CD8-positive, alpha-beta memory T cell (primary cell): ENCODE results near the gene HHIPL1. TPM values are rescaled to one million over a fixed set of nuclear protein-coding genes. Genes with fewer than 3 reads are reported as not detected.

Experiments used
- CTCF ChIA-PET: fragments of 350-600 bp; sonication (Branson Sonifier 250); formaldehyde crosslinking; loops from one replicate; lab custom pipeline; 2021; ENCODE audit warnings: antibody characterized with exemption; lab: Charles Lee
- POLR2A ChIA-PET: fragments of 350-600 bp; sonication (Branson Sonifier 250); formaldehyde crosslinking; loops from one replicate; lab custom pipeline; 2021; ENCODE audit warnings: antibody characterized with exemption; lab: Charles Lee
- DNase-seq, 5 donors: peaks; one replicate each; pipeline versions ENCODE4 v3.0.0 to v3.0.0-alpha.2; 2020 to 2022; ENCODE audit warnings: mixed read lengths in 1 of 5
- H3K27ac ChIP-seq: one replicate; pipeline ENCODE4 v1.7.0; 2013; ENCODE audit warnings: low read depth, mild to moderate bottlenecking, low read length, moderate library complexity
- H3K27me3 ChIP-seq: 2 replicates; pipeline ENCODE4 v1.7.0; 2013; ENCODE audit warnings: low read length, mild to moderate bottlenecking; ENCODE audit not compliant: insufficient read depth, poor library complexity, severe bottlenecking
- H3K36me3 ChIP-seq: 2 replicates; pipeline ENCODE4 v1.7.0; 2013; ENCODE audit warnings: mild to moderate bottlenecking, low read length, moderate library complexity; ENCODE audit not compliant: insufficient read depth
- H3K4me1 ChIP-seq: 2 replicates; pipeline ENCODE4 v1.7.0; 2013; ENCODE audit warnings: mild to moderate bottlenecking, low read length, moderate library complexity; ENCODE audit not compliant: insufficient read depth
- H3K4me3 ChIP-seq: 2 replicates; pipeline ENCODE4 v1.7.0; 2013; ENCODE audit warnings: mild to moderate bottlenecking, low read length
- H3K9me3 ChIP-seq: 2 replicates; pipeline ENCODE4 v1.7.0; 2013; ENCODE audit warnings: mild to moderate bottlenecking, low read length
- H3K27ac Mint-ChIP-seq, 8 donors: one replicate each; pipeline ENCODE4 v1.8.0; 2020 to 2021; ENCODE audit warnings: mixed read lengths in 8 of 8, mild to moderate bottlenecking in 6 of 8, inconsistent platforms in 3 of 8, moderate library complexity in 3 of 8
- H3K27me3 Mint-ChIP-seq, 2 donors: one replicate each; pipeline ENCODE4 v1.8.0; 2020 to 2021; ENCODE audit warnings: mixed read lengths in 2 of 2, mild to moderate bottlenecking in 1 of 2, moderate library complexity in 1 of 2
- H3K36me3 Mint-ChIP-seq, 3 donors: one replicate each; pipeline ENCODE4 v1.8.0; 2020 to 2021; ENCODE audit warnings: mixed read lengths in 3 of 3, inconsistent platforms in 1 of 3, mild to moderate bottlenecking in 1 of 3
- H3K4me1 Mint-ChIP-seq, 3 donors: one replicate each; pipeline ENCODE4 v1.8.0; 2020 to 2021; ENCODE audit warnings: mixed read lengths in 3 of 3, inconsistent platforms in 1 of 3, mild to moderate bottlenecking in 1 of 3
- H3K4me3 Mint-ChIP-seq, 7 donors: one replicate each; pipeline ENCODE4 v1.8.0; 2020 to 2021; ENCODE audit warnings: mixed read lengths in 7 of 7, mild to moderate bottlenecking in 6 of 7, moderate library complexity in 4 of 7, inconsistent platforms in 2 of 7
- H3K9me3 Mint-ChIP-seq, 5 donors: one replicate each; pipeline ENCODE4 v1.8.0; 2020 to 2022; ENCODE audit warnings: mixed read lengths in 5 of 5, mild to moderate bottlenecking in 3 of 5, moderate library complexity in 2 of 5, inconsistent platforms in 1 of 5
- polyA plus RNA-seq: library from polyadenylated mRNA; unstranded; fragments of 300-500 nt; fragmentation: Illumina TruSeq; gene quantifications from one replicate; pipeline ENCODE4 v1.2.3, GENCODE V29; 2021
- total RNA-seq, 2 experiments: library from RNA; stranded (reverse); gene quantifications; one replicate each; pipeline ENCODE4 v1.2.3, GENCODE V29; 2021

HHIPL1 gene
- total and polyA plus RNA-seq, 3 experiments from 2014 or later, result 0.04 TPM; not detected in 2

DNA sequence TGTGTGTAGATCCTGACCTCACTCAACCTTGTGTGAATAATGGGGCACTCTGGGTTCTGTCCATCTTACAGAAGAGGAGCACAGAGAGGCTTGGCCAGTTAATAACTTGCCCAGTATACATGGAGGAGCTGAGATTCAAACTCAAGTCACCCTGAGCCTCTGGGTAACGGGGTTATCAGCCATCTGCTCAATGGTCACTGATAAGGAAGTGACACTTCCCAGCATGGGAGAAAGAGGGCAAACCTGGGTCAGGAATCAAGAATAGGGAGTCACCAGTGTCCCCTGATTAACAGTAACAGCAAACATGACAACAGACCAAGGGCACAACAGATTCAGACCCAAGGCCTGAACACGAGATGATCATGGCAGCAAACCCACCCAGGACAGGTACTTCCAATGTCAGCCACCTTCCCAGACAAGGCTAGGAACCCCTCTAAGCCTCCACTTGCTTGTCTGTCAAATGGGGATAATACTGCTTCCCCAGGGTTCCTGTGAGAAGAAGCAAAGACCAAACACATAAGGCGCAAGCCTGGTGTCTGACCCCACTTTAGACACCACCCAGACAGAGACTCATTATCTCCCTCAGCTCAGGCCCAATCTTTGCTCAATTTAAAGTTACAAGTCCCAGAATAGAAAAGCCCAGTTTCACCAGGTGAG lies 44.6 kb upstream of the HHIPL1 start:
- Histone ChIP-seq H3K36me3 (no peaks in the 10 kb centered on the region), H3K9me3 (no peaks in the 10 kb centered on the region), H3K4me3 (no peak overlapping the region), H3K4me1 (peaks cover 23% of the 10 kb centered on the region), H3K27me3 (no peaks in the 10 kb centered on the region), H3K27ac (no peak overlapping the region)
- Mint-ChIP-seq H3K9me3 (no peaks in the 10 kb centered on the region), H3K27ac (peak overlapping the region in 4 of 8 donors; percentile 4 to 89 (median 37)), H3K27me3 (no peaks in the 10 kb centered on the region), H3K4me3 (peak overlapping the region in 2 of 7 donors; percentile 5 to 80), H3K4me1 (peaks cover 23 to 42% (median 28%) of the 10 kb centered on the region in 3 donors), H3K36me3 (peaks cover 0 to 2% (median 0%) of the 10 kb centered on the region in 3 donors)
- CTCF ChIA-PET, result interaction anchor here (0.9 kb wide), 1 partner anchor 9 kb away, joined by 3 read pairs; no protein-coding TSS in a partner anchor
- POLR2A ChIA-PET, result no interaction called here
- no peak for DNase-seq

- ChIA-PET POLR2A (no interaction called here), CTCF (interaction anchor here (0.9 kb wide), 1 partner anchor 8 kb away, joined by 3 read pairs; no protein-coding TSS in a partner anchor)
- H3K27ac Mint-ChIP-seq, result peak overlapping the region in 5 of 8 donors; percentile 2 to 89 (median 66)
- Histone ChIP-seq H3K27me3 (no peaks in the 10 kb centered on the region), H3K4me1 (peaks cover 30% of the 10 kb centered on the region), H3K9me3 (no peaks in the 10 kb centered on the region), H3K36me3 (no peaks in the 10 kb centered on the region), H3K4me3 (no peak overlapping the region), H3K27ac (no peak overlapping the region)
- H3K9me3 Mint-ChIP-seq, result no peaks in the 10 kb centered on the region
- peaks cover 27 to 39% (median 27%) of the 10 kb centered on the region in 3 donors for H3K4me1 Mint-ChIP-seq
- H3K4me3 Mint-ChIP-seq, result peak overlapping the region; percentile 28 to 84 (median 75)
- DNase-seq, result no peak
- no peaks in the 10 kb centered on the region for H3K27me3 Mint-ChIP-seq
- H3K36me3 Mint-ChIP-seq, result peaks cover 0 to 2% (median 2%) of the 10 kb centered on the region in 3 donors
Measured at GRCh38 chr14:99601361-99601831, 43.5 kb upstream of the HHIPL1 start.

DNA sequence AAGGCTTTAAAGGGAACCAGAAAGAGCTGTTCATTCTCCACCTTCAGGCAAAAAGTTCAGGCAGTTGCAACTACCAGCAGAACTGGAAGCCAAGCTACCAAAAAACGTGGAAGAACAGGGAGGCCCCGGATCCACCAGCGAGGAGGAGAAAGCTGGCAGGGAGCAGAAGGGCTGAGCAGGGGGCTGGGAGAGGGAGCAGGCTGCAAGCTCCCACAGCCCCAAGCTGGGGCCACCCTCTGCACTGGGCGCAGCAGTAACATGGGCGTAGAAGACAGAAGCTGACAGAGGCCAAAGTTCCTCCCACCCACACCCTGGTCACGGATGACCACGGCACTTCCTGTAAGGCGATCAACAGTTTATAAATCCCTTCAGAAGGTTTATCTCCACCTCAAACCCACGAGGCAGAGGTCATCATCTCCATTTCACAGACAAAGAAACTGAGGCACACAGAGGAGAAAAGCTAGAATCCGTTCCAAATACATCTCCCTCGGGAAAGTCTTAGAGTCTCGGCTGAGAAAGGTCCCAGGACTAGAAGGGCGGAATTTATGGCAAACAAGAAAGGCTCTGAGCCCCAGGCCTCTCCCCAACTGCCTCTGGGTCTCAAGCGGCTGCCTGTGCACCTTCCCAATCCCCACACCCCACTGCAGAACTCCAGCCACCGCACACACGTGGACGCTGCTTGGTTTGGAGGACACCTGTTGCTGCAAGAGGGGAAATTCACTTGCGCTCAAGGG lies 42.7 kb upstream of the HHIPL1 start:
- Mint-ChIP-seq H3K9me3 (no peaks in the 10 kb centered on the region), H3K36me3 (peaks cover 0 to 2% (median 2%) of the 10 kb centered on the region in 3 donors), H3K27ac (peak overlapping the region in 5 of 8 donors; percentile 50 to 89 (median 70)), H3K4me1 (peaks cover 29 to 38% (median 30%) of the 10 kb centered on the region in 3 donors), H3K4me3 (peak overlapping the region; percentile 70 to 89 (median 79)), H3K27me3 (no peaks in the 10 kb centered on the region)
- no peak for DNase-seq
- Histone ChIP-seq H3K4me3 (peak overlapping the region; percentile 17), H3K4me1 (peaks cover 31% of the 10 kb centered on the region), H3K27me3 (no peaks in the 10 kb centered on the region), H3K27ac (no peak overlapping the region), H3K36me3 (no peaks in the 10 kb centered on the region), H3K9me3 (no peaks in the 10 kb centered on the region)
- CTCF ChIA-PET, result no interaction called here
- POLR2A ChIA-PET, result interaction anchor here (0.5 to 0.6 kb wide), 2 partner anchors 19 to 207 kb away, joined by 3 to 6 read pairs; no protein-coding TSS in a partner anchor

DNA sequence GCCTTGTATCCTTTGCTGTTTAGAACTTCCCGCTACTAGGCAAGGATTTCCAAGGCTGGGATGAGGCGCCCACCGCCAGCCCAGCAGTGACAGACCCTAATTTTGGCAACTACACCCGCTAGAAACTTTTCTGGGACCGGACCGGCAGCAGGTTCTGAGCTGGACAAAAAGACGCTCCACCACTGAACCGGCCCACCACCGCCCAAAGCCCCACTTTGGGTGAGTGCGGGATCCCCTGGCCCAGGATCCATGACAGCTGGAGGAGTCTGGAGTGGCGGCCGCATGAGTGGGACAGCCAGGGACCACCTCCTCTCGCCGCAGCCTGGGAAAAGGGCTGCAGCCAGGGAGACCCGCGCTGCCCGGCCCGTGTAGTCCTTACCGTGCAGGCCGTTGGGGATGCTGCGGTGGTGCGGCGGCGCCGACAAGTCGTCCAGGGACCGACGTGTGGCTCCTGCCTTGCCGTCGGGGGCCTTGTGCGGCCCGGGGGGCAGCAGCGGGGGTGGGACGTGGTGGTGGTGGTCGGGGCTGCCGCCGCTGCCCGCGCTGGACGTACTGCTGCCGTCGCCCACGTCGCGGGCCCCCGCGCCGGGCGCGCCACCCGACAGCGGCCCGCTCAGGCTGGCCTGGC lies 42.0 kb upstream of the HHIPL1 start:
- peak overlapping the region in 4 of 8 donors; percentile 42 to 89 (median 64) for H3K27ac Mint-ChIP-seq

DNA sequence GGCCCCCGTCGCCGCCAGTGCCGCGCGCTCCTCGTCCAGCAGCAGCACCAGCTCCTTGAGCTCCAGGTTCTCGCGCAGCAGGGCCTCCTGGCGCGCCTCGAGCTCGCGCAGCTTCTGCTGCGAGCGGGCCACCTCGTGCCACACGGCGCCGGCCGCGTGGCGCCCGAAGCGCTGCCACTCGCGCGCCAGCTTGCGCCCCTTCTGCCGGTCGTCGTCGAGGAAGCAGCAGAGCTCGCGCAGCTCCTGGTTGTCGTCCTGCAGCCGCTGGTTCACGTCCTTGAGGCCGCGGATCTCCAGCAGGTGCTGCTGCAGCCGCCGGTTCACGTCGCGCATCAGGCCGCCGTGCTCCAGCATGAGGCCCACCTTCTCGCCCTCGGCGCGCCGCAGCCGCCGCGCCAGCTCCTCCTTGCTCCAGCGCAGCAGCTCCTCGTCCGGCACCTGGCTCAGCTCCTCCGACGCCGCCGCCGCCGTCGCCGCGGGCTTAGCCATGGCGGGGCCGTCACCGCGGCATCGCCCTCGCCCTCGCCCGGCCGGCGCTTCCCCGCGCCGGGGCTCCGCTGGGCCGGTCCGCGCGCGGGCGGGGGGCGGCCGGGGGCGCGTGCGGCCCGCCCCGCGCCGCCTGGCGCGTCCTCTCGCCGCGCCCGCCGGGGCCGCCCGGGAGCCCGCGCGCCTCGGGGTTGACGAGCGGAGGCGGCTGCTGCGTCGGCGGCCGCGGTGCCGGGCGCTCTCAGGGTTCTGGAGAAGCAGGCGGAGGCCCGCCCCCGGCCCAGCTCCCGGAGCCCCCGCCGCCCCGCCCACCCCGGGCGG lies 41.3 kb upstream of the HHIPL1 start, which contains the start of gene CCDC85C:
TSS of gene CCDC85C (minus strand) at position 737 of the 807 bp plus-strand sequence. CDS start at position 489, 248 bp downstream.
- no peaks in the 10 kb centered on the region for H3K27me3 ChIP-seq
- peak within 1 kb of the TSS; percentile 66 for H3K4me3 ChIP-seq
- DNase-seq, result peak; percentile 30 to 72 (median 53)
- no peaks in the 10 kb centered on the region for H3K27me3 Mint-ChIP-seq
- ChIA-PET POLR2A (interaction anchor here (2.3 to 3.1 kb wide), 3 partner anchors 9 to 123 kb away, joined by 14 to 25 read pairs (median 18); partner anchors contain the start of genes CCNK, CYP46A1 and SETD3), CTCF (interaction anchor here (0.6 to 1.1 kb wide), 6 partner anchors 9 to 123 kb away, joined by 3 to 5 read pairs (median 4); partner anchors contain the start of genes CCNK and SETD3)
- peaks cover 0 to 2% (median 2%) of the 10 kb centered on the region in 3 donors for H3K36me3 Mint-ChIP-seq
- H3K4me1 Mint-ChIP-seq, result peaks cover 29 to 38% (median 30%) of the 10 kb centered on the region in 3 donors
- H3K27ac ChIP-seq, result peak within 1 kb of the TSS; percentile 74
- H3K27ac Mint-ChIP-seq, result peak within 1 kb of the TSS; percentile 41 to 94 (median 90)
- H3K36me3 ChIP-seq, result no peaks in the 10 kb centered on the region
- H3K4me1 ChIP-seq, result peaks cover 31% of the 10 kb centered on the region
- no peaks in the 10 kb centered on the region for H3K9me3 Mint-ChIP-seq
- H3K4me3 Mint-ChIP-seq, result peak within 1 kb of the TSS; percentile 75 to 96 (median 91)
- no peaks in the 10 kb centered on the region for H3K9me3 ChIP-seq

More for the DNA sequence above, 42.0 kb upstream of the HHIPL1 start:
- H3K27ac ChIP-seq, result no peak overlapping the region
- H3K4me3 ChIP-seq, result peak overlapping the region; percentile 17
- ChIA-PET CTCF (interaction anchor here (0.7 to 1.0 kb wide), 3 partner anchors 8 to 122 kb away, joined by 3 to 5 read pairs (median 4); partner anchors contain the start of genes CCNK and SETD3), POLR2A (interaction anchor here (0.5 to 3.1 kb wide), 4 partner anchors 8 to 122 kb away, joined by 6 to 25 read pairs (median 16); partner anchors contain the start of genes CCNK, CYP46A1 and SETD3)
- no peaks in the 10 kb centered on the region for H3K27me3 ChIP-seq
- no peaks in the 10 kb centered on the region for H3K9me3 ChIP-seq
- no peaks in the 10 kb centered on the region for H3K27me3 Mint-ChIP-seq
- no peaks in the 10 kb centered on the region for H3K9me3 Mint-ChIP-seq
- peaks cover 31% of the 10 kb centered on the region for H3K4me1 ChIP-seq
- DNase-seq, result no peak
- H3K4me1 Mint-ChIP-seq, result peaks cover 29 to 38% (median 30%) of the 10 kb centered on the region in 3 donors
- no peaks in the 10 kb centered on the region for H3K36me3 ChIP-seq
- peaks cover 0 to 2% (median 2%) of the 10 kb centered on the region in 3 donors for H3K36me3 Mint-ChIP-seq
- peak overlapping the region; percentile 70 to 89 (median 79) for H3K4me3 Mint-ChIP-seq

- Histone ChIP-seq H3K36me3 (no peaks in the 10 kb centered on the region), H3K27me3 (no peaks in the 10 kb centered on the region), H3K27ac (peak overlapping the region; percentile 74), H3K4me3 (peak overlapping the region; percentile 66), H3K9me3 (no peaks in the 10 kb centered on the region), H3K4me1 (peaks cover 31% of the 10 kb centered on the region)
- H3K9me3 Mint-ChIP-seq, result no peaks in the 10 kb centered on the region
- peak; percentile 92 to 98 (median 96) for DNase-seq
- peaks cover 30 to 38% (median 32%) of the 10 kb centered on the region in 3 donors for H3K4me1 Mint-ChIP-seq
- peak overlapping the region; percentile 75 to 96 (median 91) for H3K4me3 Mint-ChIP-seq
- H3K27ac Mint-ChIP-seq, result peak overlapping the region; percentile 41 to 94 (median 90)
- H3K36me3 Mint-ChIP-seq, result peaks cover 0 to 2% (median 2%) of the 10 kb centered on the region in 3 donors
- CTCF ChIA-PET, result interaction anchor here (0.6 to 1.3 kb wide), 5 partner anchors 9 to 123 kb away, joined by 3 to 5 read pairs (median 4); partner anchors contain the start of genes CCNK and SETD3
- no peaks in the 10 kb centered on the region for H3K27me3 Mint-ChIP-seq
- POLR2A ChIA-PET, result interaction anchor here (1.1 to 3.1 kb wide), 4 partner anchors 9 to 367 kb away, joined by 3 to 25 read pairs (median 16); partner anchors contain the start of genes CCNK, CYP46A1 and SETD3
Measured at GRCh38 chr14:99604278-99604765, 40.6 kb upstream of the HHIPL1 start.
